ENCODE data around the gene PRKCH.

The PRKCH gene

GRCh38 chr14:61322011-61322798 lies 826 bp downstream of the PRKCH start:
- DNase-seq (ENCODE audit: insufficient read length, low spot score) (no peak), FAIRE-seq (no peak)
- TF ChIP-seq PAX5 (IDR thresholded peaks at IDR 0.05; ENCODE audit: insufficient read depth, low read length, severe bottlenecking) = no peak
- no peak for TF ChIP-seq POU2F2 (IDR thresholded peaks at IDR 0.05; ENCODE audit: low read depth, low read length)
- TF ChIP-seq SPI1 (IDR thresholded peaks at IDR 0.05; ENCODE audit: low read depth, low read length) = no peak
- no peak for TF ChIP-seq POLR2A (IDR thresholded peaks at IDR 0.05; ENCODE audit: low read depth, low read length)
- no peak for TF ChIP-seq TAF1 (IDR thresholded peaks at IDR 0.05; ENCODE audit: low read depth, low read length)
- TF ChIP-seq POLR2AphosphoS5 (IDR thresholded peaks at IDR 0.05; ENCODE audit: low read depth, low read length) = no peak

DNA sequence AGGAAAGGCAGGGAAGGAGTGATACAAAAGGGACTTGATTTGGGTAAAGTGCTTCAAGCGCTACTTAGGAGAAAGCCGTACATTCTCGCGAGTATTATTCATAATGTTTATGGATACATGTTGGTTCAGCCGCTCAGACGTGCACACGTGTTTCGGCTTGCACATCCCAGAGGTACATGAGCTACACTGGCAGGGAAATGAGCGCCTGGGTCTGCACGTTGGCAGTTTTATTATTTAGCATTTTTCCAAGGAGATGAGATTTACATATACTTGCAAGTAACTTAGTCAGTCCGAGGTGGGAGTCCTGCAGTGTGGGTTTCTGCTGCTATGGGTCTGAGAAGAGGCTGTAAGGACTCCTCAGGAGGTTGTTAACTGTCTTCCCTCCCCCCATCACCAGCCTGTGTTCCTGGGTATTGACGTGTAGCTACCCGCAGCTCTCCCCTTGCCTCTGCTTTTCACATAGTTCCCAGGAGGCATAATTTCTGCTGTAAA lies 1.5 kb downstream of the PRKCH start:
- DNase-seq (ENCODE audit: insufficient read length, low spot score) = no peak
- peak; percentile 91 for FAIRE-seq

DNA sequence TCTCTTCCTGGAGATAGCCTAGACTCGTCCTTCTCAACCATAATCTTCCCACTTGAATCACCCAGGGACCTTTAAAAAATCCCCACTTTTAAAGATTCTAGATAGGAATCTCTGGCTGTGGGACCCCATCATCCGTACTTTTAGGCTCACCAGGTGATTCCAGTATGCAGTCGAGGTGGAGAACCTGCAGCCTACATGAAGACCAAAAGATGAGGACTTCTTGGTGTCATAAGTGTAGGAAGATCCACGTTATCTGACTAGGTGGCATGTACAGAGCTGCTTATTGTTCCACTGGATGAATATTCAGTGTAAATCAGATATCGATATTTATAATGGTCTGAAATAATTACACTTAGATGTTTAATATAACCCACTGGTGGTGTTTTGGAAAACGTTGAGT lies 2.6 kb downstream of the PRKCH start:
- TF ChIP-seq POLR2AphosphoS5 (IDR thresholded peaks at IDR 0.05; ENCODE audit: low read depth, low read length) (no peak), POU2F2 (IDR thresholded peaks at IDR 0.05; ENCODE audit: low read depth, low read length) (no peak), PAX5 (IDR thresholded peaks at IDR 0.05; ENCODE audit: insufficient read depth, low read length, severe bottlenecking) (no peak), POLR2A (IDR thresholded peaks at IDR 0.05; ENCODE audit: low read depth, low read length) (no peak), TAF1 (IDR thresholded peaks at IDR 0.05; ENCODE audit: low read depth, low read length) (no peak), SPI1 (IDR thresholded peaks at IDR 0.05; ENCODE audit: low read depth, low read length) (no peak)
- DNase-seq (ENCODE audit: insufficient read length, low spot score) = no peak
- no peak for FAIRE-seq

More for the DNA sequence above, 1.5 kb downstream of the PRKCH start:
- no peak for TF ChIP-seq PAX5 (IDR thresholded peaks at IDR 0.05; ENCODE audit: insufficient read depth, low read length, severe bottlenecking)
- TF ChIP-seq SPI1 (IDR thresholded peaks at IDR 0.05; ENCODE audit: low read depth, low read length) = no peak
- no peak for TF ChIP-seq POLR2A (IDR thresholded peaks at IDR 0.05; ENCODE audit: low read depth, low read length)
- no peak for TF ChIP-seq POLR2AphosphoS5 (IDR thresholded peaks at IDR 0.05; ENCODE audit: low read depth, low read length)
- no peak; the same call in 1 of the 2 replicates for TF ChIP-seq TAF1 (IDR thresholded peaks at IDR 0.05; ENCODE audit: low read depth, low read length)
- no peak for TF ChIP-seq POU2F2 (IDR thresholded peaks at IDR 0.05; ENCODE audit: low read depth, low read length)

GRCh38 chr14:61325166-61325565 lies 3.8 kb downstream of the PRKCH start:
- DNase-seq (ENCODE audit: insufficient read length, low spot score) = no peak

GRCh38 chr14:61326146-61326545 lies 4.8 kb downstream of the PRKCH start:
- DNase-seq (ENCODE audit: insufficient read length, low spot score) (no peak), FAIRE-seq (no peak)
- TF ChIP-seq SPI1 (IDR thresholded peaks at IDR 0.05; ENCODE audit: low read depth, low read length) (no peak), PAX5 (IDR thresholded peaks at IDR 0.05; ENCODE audit: insufficient read depth, low read length, severe bottlenecking) (no peak), TAF1 (IDR thresholded peaks at IDR 0.05; ENCODE audit: low read depth, low read length) (no peak), POLR2AphosphoS5 (IDR thresholded peaks at IDR 0.05; ENCODE audit: low read depth, low read length) (no peak), POLR2A (IDR thresholded peaks at IDR 0.05; ENCODE audit: low read depth, low read length) (no peak), POU2F2 (IDR thresholded peaks at IDR 0.05; ENCODE audit: low read depth, low read length) (no peak)

More at GRCh38 chr14:61325166-61325565, 3.8 kb downstream of the PRKCH start:
- no peak for TF ChIP-seq PAX5 (IDR thresholded peaks at IDR 0.05; ENCODE audit: insufficient read depth, low read length, severe bottlenecking)
- TF ChIP-seq SPI1 (IDR thresholded peaks at IDR 0.05; ENCODE audit: low read depth, low read length) = no peak
- peak; percentile 40 for FAIRE-seq

DNA sequence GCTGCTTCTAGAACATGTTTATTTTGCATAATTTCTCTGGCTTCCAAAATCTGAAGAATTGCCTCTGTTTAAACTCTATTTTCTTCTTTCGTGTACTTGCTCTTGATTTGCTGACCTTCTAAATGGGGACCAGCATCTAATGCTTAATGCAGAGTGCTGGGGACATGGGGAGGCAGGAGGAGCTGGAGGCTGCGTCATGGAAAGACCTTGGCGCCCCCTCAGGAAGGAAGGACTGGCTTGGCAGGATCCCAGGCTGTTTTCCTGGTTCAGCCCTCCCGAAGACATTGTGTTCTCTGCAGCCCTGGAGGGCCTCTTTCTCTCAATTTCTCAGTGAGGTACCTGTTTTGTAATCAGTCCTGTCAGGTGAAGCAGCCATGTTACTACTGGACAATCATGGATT lies 5.5 kb downstream of the PRKCH start:
- no peak for DNase-seq (ENCODE audit: insufficient read length, low spot score)
- TF ChIP-seq POLR2A (IDR thresholded peaks at IDR 0.05; ENCODE audit: low read depth, low read length) (no peak), POLR2AphosphoS5 (IDR thresholded peaks at IDR 0.05; ENCODE audit: low read depth, low read length) (no peak), POU2F2 (IDR thresholded peaks at IDR 0.05; ENCODE audit: low read depth, low read length) (no peak), SPI1 (IDR thresholded peaks at IDR 0.05; ENCODE audit: low read depth, low read length) (no peak), TAF1 (IDR thresholded peaks at IDR 0.05; ENCODE audit: low read depth, low read length) (no peak)
- no peak for FAIRE-seq

DNA sequence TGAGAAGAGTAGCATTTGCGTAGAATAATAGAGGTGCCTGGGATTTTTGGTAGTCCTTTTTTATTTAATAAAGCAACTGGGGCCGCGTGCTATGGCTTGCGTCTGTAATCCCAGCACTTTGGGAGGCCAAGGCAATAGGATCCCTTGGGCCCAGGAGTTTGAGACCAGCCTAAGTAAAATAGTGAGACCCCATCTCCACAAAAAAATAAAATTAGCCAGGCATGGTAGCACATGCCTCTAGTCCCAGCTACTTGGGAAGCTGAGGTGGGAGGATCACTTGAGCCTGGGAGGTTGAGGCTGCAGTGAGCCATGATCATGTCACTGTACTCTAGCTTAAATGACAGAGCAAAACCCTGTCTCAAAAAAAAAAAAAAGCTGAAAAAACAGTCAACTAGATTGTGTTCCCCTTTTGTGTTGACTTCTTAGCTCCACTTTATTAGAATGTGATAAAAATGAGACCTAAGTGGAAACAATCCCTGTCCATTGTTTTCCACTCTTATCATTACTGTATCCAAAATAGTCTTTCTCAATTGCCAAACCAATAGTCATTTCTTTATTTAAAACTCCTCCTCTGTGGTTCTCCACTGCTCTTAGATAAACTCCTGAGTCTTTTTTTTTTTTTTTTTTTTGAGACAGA lies 7.4 kb downstream of the PRKCH start:
- FAIRE-seq = peak; percentile 40
- TF ChIP-seq SPI1 (IDR thresholded peaks at IDR 0.05; ENCODE audit: low read depth, low read length) (peak; percentile 41; the same call in 1 of the 2 replicates), TAF1 (IDR thresholded peaks at IDR 0.05; ENCODE audit: low read depth, low read length) (no peak), POU2F2 (IDR thresholded peaks at IDR 0.05; ENCODE audit: low read depth, low read length) (no peak), POLR2AphosphoS5 (IDR thresholded peaks at IDR 0.05; ENCODE audit: low read depth, low read length) (no peak), PAX5 (IDR thresholded peaks at IDR 0.05; ENCODE audit: insufficient read depth, low read length, severe bottlenecking) (no peak)
- DNase-seq (ENCODE audit: insufficient read length, low spot score) = no peak

DNA sequence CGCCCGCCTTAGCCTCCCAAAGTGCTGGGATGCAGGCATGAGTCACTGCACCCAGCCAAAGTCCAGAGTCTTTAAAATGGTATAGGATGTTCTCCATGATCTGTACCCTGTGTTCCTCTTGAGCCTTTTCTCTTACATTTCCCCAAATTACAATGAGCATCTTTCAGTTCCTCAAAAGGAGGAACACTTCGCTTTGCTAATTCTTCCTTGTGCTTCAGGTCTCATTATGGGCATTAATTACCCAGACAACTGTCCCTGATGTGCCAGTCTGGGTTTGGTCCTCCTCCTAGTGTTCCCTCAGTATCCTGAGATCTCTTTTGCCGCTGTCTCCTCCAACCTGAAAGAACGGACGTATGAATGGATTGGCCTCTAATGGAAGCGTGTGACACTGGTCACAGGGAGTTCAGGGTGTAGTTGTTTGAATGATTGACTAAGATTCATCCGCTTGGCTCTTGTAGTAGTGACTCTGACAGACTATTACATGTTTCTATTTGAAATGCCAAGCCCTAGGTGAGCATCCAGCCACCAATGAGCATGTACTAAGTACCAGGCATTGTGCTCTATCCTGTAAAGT lies 8.2 kb downstream of the PRKCH start:
- no peak for TF ChIP-seq PAX5 (IDR thresholded peaks at IDR 0.05; ENCODE audit: insufficient read depth, low read length, severe bottlenecking)
- peak; percentile 99 for TF ChIP-seq SPI1 (IDR thresholded peaks at IDR 0.05; ENCODE audit: low read depth, low read length)
- FAIRE-seq (peak; percentile 89), DNase-seq (ENCODE audit: insufficient read length, low spot score) (no peak)

- DNase-seq (ENCODE audit: insufficient read length, low spot score) (no peak), FAIRE-seq (peak; percentile 87)
- TF ChIP-seq PAX5 (IDR thresholded peaks at IDR 0.05; ENCODE audit: insufficient read depth, low read length, severe bottlenecking) (no peak), POU2F2 (IDR thresholded peaks at IDR 0.05; ENCODE audit: low read depth, low read length) (no peak), POLR2AphosphoS5 (IDR thresholded peaks at IDR 0.05; ENCODE audit: low read depth, low read length) (no peak), POLR2A (IDR thresholded peaks at IDR 0.05; ENCODE audit: low read depth, low read length) (no peak), SPI1 (IDR thresholded peaks at IDR 0.05; ENCODE audit: low read depth, low read length) (no peak), TAF1 (IDR thresholded peaks at IDR 0.05; ENCODE audit: low read depth, low read length) (no peak)
Observed at GRCh38 chr14:61330511-61330910, 9.1 kb downstream of the PRKCH start.
